Mesendoderm (in vitro differentiated cells): Measurements from ENCODE around the gene RERE.

Experiments used
- DNase-seq: peaks from one replicate; pipeline ENCODE4 v3.0.0; 2013
- H2AK5ac ChIP-seq: 2 replicates; pipeline ENCODE4 v1.6.1; 2013; ENCODE audit warnings: low read length, inconsistent platforms
- H2BK120ac ChIP-seq: 2 replicates; pipeline ENCODE4 v1.6.1; 2013; ENCODE audit warnings: low read depth, mild to moderate bottlenecking, low read length, moderate library complexity, mixed read lengths
- H2BK15ac ChIP-seq: replicated peaks from 2 replicates; pipeline ENCODE4 v1.6.1; 2013; ENCODE audit warnings: low read depth, mild to moderate bottlenecking, moderate library complexity
- H2BK5ac ChIP-seq: 2 replicates; pipeline ENCODE4 v1.6.1; 2013; ENCODE audit warnings: low read length, inconsistent platforms
- H3K18ac ChIP-seq: 2 replicates; pipeline ENCODE4 v1.6.1; 2013; ENCODE audit warnings: mild to moderate bottlenecking, low read length, mixed read lengths
- H3K23ac ChIP-seq: one replicate; pipeline ENCODE4 v1.6.1; 2013; ENCODE audit warnings: low read length
- H3K27ac ChIP-seq: 2 replicates; pipeline ENCODE4 v1.5.1; 2013; ENCODE audit warnings: low read depth, mild to moderate bottlenecking, inconsistent platforms, low read length, moderate library complexity
- H3K27me3 ChIP-seq: 2 replicates; pipeline ENCODE4 v1.6.1; 2013; ENCODE audit warnings: low read length, control low read depth, mild to moderate bottlenecking, inconsistent platforms; ENCODE audit not compliant: insufficient read depth, poor library complexity
- H3K36me3 ChIP-seq: 2 replicates; pipeline ENCODE4 v1.6.1; 2013; ENCODE audit warnings: low read length, inconsistent platforms; ENCODE audit not compliant: control insufficient read depth, insufficient read depth
- H3K4ac ChIP-seq: one replicate; pipeline ENCODE4 v1.6.1; 2013; ENCODE audit warnings: low read depth, mild to moderate bottlenecking, low read length, moderate library complexity
- H3K4me1 ChIP-seq: 2 replicates; pipeline ENCODE4 v1.6.1; 2013; ENCODE audit warnings: low read depth, low read length, inconsistent platforms; ENCODE audit not compliant: control insufficient read depth
- H3K4me2 ChIP-seq: 2 replicates; pipeline ENCODE4 v1.6.1; 2013; ENCODE audit warnings: low read length
- H3K4me3 ChIP-seq: 2 replicates; pipeline ENCODE4 v1.5.1; 2013; ENCODE audit warnings: mild to moderate bottlenecking, low read length
- H3K56ac ChIP-seq: one replicate; pipeline ENCODE4 v1.6.1; 2013; ENCODE audit warnings: low read length
- H3K79me1 ChIP-seq: 2 replicates; pipeline ENCODE4 v1.6.1; 2013; ENCODE audit warnings: low read length, inconsistent platforms
- H3K79me2 ChIP-seq: 2 replicates; pipeline ENCODE4 v1.6.1; 2013; ENCODE audit warnings: mild to moderate bottlenecking, low read length; ENCODE audit not compliant: control insufficient read depth, insufficient read depth
- H3K9ac ChIP-seq: 2 replicates; pipeline ENCODE4 v1.6.1; 2013; ENCODE audit warnings: low read length, inconsistent platforms
- H4K5ac ChIP-seq: one replicate; pipeline ENCODE4 v1.6.1; 2013; ENCODE audit warnings: low read length
- H4K8ac ChIP-seq: one replicate; pipeline ENCODE4 v1.6.1; 2013; ENCODE audit warnings: low read depth, mild to moderate bottlenecking, control low read depth, low read length, moderate library complexity
- WGBS: extraction: QIAGEN DNeasy Blood & Tissue Kit; methylation state at CpG from one replicate; pipeline ENCODE4 v1.1.7; 2013; ENCODE audit warnings: low lambda C conversion rate, missing lambda C conversion rate; ENCODE audit not compliant: insufficient coverage; ENCODE audit errors: extremely low coverage; 5-methylcytosine and 5-hydroxymethylcytosine counted together

The RERE gene

DNA sequence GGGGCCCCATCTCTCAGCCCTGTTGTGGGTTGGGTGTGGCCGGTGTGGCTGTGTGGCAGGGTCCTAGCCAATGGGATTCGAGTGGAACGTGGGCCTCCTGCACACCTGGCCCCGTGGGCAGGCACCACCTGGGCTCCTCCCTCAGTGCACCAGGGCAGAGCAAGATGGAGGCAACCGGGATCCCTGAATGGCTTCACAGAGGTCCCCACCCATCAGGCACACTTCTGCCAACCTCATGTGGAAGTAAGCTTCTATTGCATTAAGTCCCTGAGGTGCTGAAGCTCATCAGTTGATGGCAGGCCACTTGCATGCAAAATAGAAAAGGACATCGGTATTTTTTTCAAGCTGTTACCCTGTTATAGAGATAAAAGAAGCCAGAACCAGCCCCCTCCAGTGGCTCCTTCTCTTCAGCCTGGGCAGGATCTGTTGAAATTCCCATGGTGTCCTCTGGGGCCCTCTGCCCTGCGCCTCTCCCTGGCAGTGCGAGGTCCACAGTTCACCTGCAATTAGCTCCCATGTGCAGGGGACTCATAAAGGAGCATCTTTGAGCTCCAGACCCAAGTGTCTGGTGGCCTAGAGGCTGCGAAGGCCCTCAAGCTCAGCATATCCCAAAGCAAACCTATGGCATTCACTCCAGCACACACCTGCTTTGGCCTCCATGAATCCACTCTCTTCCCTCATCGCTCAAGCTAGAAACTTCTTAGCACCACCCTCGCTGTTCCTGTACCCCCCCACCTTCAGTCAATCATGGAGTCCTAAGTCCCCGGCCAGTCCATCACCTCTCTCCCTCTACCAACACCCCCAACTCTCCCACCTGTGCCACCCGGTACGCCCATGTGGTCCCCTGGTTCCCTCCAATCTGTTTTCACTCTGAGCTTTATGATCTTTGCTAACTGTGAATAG, 501.6 kb downstream of the RERE start:
- H3K79me1 ChIP-seq: no peaks in the 10 kb centered on the region
- H3K27me3 ChIP-seq: no peaks in the 10 kb centered on the region
- no peak overlapping the region for H3K4me2 ChIP-seq
- H3K9ac ChIP-seq: no peak overlapping the region
- H3K27ac ChIP-seq: no peak overlapping the region
- H3K79me2 ChIP-seq: no peaks in the 10 kb centered on the region
- H4K5ac ChIP-seq: no peak overlapping the region
- H3K18ac ChIP-seq: no peak overlapping the region
- H3K23ac ChIP-seq: no peak overlapping the region
- peak overlapping the region; percentile 60 for H3K4ac ChIP-seq
- H3K56ac ChIP-seq: peak overlapping the region; percentile 1
- H3K36me3 ChIP-seq: no peaks in the 10 kb centered on the region
- WGBS: no CpG with 5 or more reads among the region's 14 CpGs
- no peak overlapping the region for H3K4me3 ChIP-seq
- no peak overlapping the region for H2BK5ac ChIP-seq
- H4K8ac ChIP-seq: no peak overlapping the region
- DNase-seq: peak; percentile 70
- no peak overlapping the region for H2BK120ac ChIP-seq
- no peak overlapping the region for H2BK15ac ChIP-seq
- peaks cover 3% of the 10 kb centered on the region for H3K4me1 ChIP-seq
- no peak overlapping the region for H2AK5ac ChIP-seq

DNA sequence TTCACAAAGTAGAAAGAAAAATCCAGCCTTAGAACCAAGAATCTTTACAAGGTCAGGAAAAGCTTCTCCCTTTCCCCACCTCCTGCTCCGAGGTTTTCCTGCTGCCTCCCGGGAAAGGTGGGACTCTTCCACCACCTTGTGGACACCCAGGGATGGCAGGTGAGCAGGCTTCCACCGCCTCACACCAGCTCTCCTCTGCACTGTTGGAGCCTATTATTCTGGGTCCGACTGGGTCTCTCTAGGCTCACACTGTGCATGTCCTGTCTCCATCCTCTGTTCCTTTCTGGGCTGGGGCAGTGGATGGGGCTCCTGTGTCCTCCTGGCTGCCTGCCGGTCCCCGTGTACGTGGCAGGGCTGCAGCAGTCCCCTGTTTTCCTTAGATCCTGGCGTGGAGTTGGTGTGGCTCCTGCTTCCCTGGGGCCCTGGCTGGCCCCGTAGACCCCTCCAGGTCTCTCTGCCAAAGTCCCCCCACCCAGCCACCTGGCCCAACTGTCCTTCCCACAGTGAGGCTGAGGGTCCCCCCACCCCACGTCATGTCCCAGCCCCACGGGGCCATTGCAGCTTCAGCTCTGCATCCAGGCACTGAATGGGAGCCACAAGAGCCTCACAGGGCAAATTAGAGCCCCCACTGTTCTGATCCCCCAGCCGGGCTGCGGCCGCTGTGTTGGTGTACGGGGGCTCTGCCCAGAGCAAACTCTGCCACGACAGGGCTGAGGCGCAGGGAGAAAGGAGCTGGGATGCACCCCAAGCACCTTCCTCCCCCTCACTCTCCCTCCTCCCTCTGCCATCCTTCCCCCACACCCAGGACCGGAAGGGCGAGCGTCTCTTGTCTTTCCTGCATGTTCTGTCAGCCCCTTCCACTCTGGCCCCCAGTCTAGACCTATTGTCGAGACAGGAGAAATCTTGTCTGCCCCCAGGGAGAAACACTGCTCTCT, 502.8 kb downstream of the RERE start:
- no peak overlapping the region for H3K27ac ChIP-seq
- H2BK120ac ChIP-seq: peak overlapping the region; percentile 19
- H3K79me2 ChIP-seq: no peaks in the 10 kb centered on the region
- no peaks in the 10 kb centered on the region for H3K36me3 ChIP-seq
- peak overlapping the region; percentile 39 for H2BK5ac ChIP-seq
- peak overlapping the region; percentile 56 for H3K4ac ChIP-seq
- no peaks in the 10 kb centered on the region for H3K79me1 ChIP-seq
- peak overlapping the region; percentile 48 for H3K9ac ChIP-seq
- H3K23ac ChIP-seq: peak overlapping the region; percentile 76
- no peak overlapping the region for H3K4me2 ChIP-seq
- peaks cover 3% of the 10 kb centered on the region for H3K4me1 ChIP-seq
- no peak overlapping the region for H4K8ac ChIP-seq
- no peak overlapping the region for H2AK5ac ChIP-seq
- H3K4me3 ChIP-seq: no peak overlapping the region
- peak overlapping the region; percentile 19 for H2BK15ac ChIP-seq
- no peak overlapping the region for H4K5ac ChIP-seq
- peak overlapping the region; percentile 81 for H3K56ac ChIP-seq
- no peaks in the 10 kb centered on the region for H3K27me3 ChIP-seq
- WGBS: no CpG with 5 or more reads among the region's 21 CpGs
- peak; percentile 86 for DNase-seq
- H3K18ac ChIP-seq: peak overlapping the region; percentile 33

DNA sequence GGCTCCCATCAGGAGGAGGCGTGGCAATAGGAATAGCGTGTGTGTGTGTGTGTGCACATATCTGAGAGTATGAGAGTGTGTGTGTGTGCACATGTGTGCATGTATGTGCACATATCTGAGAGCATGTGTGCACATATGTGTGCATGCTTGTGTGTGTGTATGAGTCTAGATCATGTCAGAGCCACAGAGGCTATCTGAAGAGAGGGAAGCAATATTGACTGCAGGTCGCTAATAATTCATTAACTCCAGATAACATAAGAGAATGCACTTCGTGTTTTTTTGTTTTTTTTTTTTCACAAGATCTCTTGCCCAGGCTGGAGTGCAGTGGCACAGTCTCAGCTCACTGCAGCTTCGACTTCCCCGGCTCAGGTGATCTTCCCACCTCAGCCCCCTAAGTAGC, 504.2 kb downstream of the RERE start:
- H2BK5ac ChIP-seq: no peak overlapping the region
- no peaks in the 10 kb centered on the region for H3K79me1 ChIP-seq
- no peak overlapping the region for H2BK120ac ChIP-seq
- H3K27ac ChIP-seq: no peak overlapping the region
- H3K79me2 ChIP-seq: no peaks in the 10 kb centered on the region
- H3K18ac ChIP-seq: no peak overlapping the region
- no peaks in the 10 kb centered on the region for H3K36me3 ChIP-seq
- H3K27me3 ChIP-seq: no peaks in the 10 kb centered on the region
- no peak for DNase-seq
- H3K4me2 ChIP-seq: no peak overlapping the region
- H4K8ac ChIP-seq: no peak overlapping the region
- H3K9ac ChIP-seq: no peak overlapping the region
- no peak overlapping the region for H2BK15ac ChIP-seq
- no peak overlapping the region for H2AK5ac ChIP-seq
- no peak overlapping the region for H3K56ac ChIP-seq
- H3K4ac ChIP-seq: no peak overlapping the region
- WGBS: no CpG with 5 or more reads among the region's 6 CpGs
- H4K5ac ChIP-seq: no peak overlapping the region
- no peak overlapping the region for H3K23ac ChIP-seq
- peaks cover 3% of the 10 kb centered on the region for H3K4me1 ChIP-seq
- no peak overlapping the region for H3K4me3 ChIP-seq

DNA sequence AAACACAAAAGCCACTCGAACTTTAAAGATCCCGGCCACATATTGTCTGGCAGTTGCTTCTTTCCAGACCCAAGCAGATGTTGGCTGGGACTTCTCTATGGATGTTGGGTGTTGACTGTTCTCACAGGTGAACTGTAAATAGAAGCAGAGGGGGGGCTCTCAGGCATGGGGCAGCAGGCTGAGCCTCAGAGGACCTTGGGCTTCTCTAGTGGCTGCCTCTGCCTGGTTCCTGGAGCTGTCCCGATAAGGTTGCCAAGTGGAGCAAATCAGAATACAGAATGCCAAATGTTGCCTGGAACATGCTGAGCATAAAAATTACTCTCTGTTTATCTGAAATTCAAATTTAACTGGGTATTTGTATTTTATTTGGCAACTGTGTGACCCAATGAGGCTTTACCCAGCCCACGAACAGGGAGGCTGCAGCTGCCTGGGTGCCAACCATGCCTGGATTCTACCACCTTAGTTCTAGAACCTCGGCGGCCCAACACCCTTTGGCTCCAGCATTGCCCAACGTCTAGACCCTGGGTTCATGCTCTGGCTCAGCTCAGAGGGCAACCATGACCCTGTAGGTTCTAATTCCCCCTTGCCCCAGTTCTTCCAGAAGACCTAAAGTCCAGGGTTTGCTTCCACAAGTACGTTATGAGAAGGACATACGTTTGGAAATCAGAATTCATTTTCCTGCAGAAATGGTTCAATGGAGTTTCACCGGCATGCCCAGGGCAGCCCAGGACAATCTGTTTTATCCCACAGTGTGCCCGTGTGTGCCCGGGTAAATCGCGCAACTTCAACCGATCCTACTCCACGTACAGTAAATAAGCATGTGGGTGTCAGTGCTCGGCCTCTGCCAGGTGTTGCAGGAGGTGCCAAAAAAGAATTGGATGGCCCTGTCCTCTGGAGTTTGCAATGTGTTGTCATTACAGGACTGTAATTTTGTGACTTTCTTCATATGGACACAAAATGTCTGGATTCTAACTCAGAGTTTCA, 504.9 kb downstream of the RERE start:
- H3K79me1 ChIP-seq: no peaks in the 10 kb centered on the region
- DNase-seq: no peak
- no peaks in the 10 kb centered on the region for H3K27me3 ChIP-seq
- H3K23ac ChIP-seq: no peak overlapping the region
- H3K4ac ChIP-seq: no peak overlapping the region
- H3K79me2 ChIP-seq: no peaks in the 10 kb centered on the region
- no peak overlapping the region for H3K27ac ChIP-seq
- no peak overlapping the region for H4K8ac ChIP-seq
- no peak overlapping the region for H3K18ac ChIP-seq
- no peak overlapping the region for H4K5ac ChIP-seq
- H2BK15ac ChIP-seq: no peak overlapping the region
- WGBS: no CpG with 5 or more reads among the region's 17 CpGs
- H3K4me1 ChIP-seq: peaks cover 3% of the 10 kb centered on the region
- no peak overlapping the region for H3K4me3 ChIP-seq
- H3K56ac ChIP-seq: no peak overlapping the region
- no peak overlapping the region for H3K9ac ChIP-seq
- H2BK5ac ChIP-seq: no peak overlapping the region
- no peak overlapping the region for H3K4me2 ChIP-seq
- no peaks in the 10 kb centered on the region for H3K36me3 ChIP-seq
- no peak overlapping the region for H2AK5ac ChIP-seq
- H2BK120ac ChIP-seq: no peak overlapping the region

DNA sequence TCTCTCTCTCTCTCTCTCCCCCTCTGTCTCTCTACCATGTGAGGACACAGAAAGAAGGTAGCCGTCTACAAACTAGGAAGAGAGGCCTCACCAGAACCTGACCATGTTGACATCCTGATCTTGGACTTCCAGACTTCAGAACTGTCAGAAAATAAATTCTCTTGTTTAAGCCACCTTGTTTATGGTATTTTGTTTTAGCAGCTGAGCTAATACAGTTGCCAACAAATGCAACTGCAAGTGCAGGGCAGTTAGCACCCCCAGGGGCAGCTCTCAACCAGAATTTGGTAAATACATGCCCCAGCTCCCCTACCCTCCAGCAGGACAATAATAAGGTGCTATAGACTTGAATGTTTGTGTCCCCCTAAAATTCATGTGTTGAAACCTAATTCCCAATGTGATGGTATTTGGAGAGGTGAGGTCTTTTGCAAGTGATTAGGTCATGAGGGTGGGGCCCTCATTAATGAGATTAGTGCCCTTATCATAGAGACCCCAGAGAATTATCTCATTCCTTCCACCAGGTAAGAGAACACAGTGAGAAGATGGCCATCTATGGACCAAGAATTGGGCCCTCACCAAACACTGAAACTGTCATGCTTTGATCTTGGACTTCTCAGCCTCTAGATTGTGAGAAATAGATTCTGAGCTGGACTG, 506.2 kb downstream of the RERE start:
- Histone ChIP-seq H3K4me2 (no peak overlapping the region), H3K4me3 (no peak overlapping the region), H3K79me2 (no peaks in the 10 kb centered on the region), H3K9ac (no peak overlapping the region), H2BK5ac (no peak overlapping the region), H4K8ac (no peak overlapping the region), H3K4ac (no peak overlapping the region), H3K27me3 (no peaks in the 10 kb centered on the region), H2AK5ac (no peak overlapping the region), H3K18ac (no peak overlapping the region), H3K56ac (no peak overlapping the region), H3K79me1 (no peaks in the 10 kb centered on the region), H2BK120ac (no peak overlapping the region), H2BK15ac (no peak overlapping the region), H3K4me1 (peaks cover 3% of the 10 kb centered on the region), H3K27ac (no peak overlapping the region), H4K5ac (no peak overlapping the region), H3K36me3 (no peaks in the 10 kb centered on the region), H3K23ac (no peak overlapping the region)
- no CpG with 5 or more reads among the region's 1 CpG for WGBS
- DNase-seq: no peak
